ENCODE results near the gene HIP1. TPM values are rescaled to one million over a fixed set of nuclear protein-coding genes. Genes with fewer than 3 reads are reported as not detected.
"Not testable (repeated sequence)": the region's sequence is repeated elsewhere in the genome, so short reads cannot be mapped to it uniquely, and the experiment has no call there.

Gene HIP1
- total RNA-seq (2012; rRNA removed) = 14.2 and 18.8 TPM in 2 replicates

- H3K27me3 ChIP-seq (ENCODE audit: control insufficient read depth, insufficient read depth, low read length) = peaks cover 2% of the 10 kb centered on the region
- peaks cover 32% of the 10 kb centered on the region for H3K4me1 ChIP-seq (ENCODE audit: control insufficient read depth, insufficient read depth, low read length)
- peak within 1 kb of the TSS; percentile 81 for H3K9ac ChIP-seq (ENCODE audit: low read depth, low read length)
- peak within 1 kb of the TSS; percentile 89 for H3K4me2 ChIP-seq (ENCODE audit: low read length)
- peaks cover under 1% of the 10 kb centered on the region for H3K36me3 ChIP-seq (ENCODE audit: insufficient read depth, low read length)
- no peaks in the 10 kb centered on the region for H3K9me3 ChIP-seq (replicated peaks; ENCODE audit: low read length)
- peak within 1 kb of the TSS; percentile 90 for H3K4me3 ChIP-seq (ENCODE audit: low read length)
Observed at GRCh38 chr7:75738604-75738974, at the start of gene HIP1. Gene HIP1, minus strand, starts transcription at chr7:75738941. Its CDS starts 21 bp downstream, at chr7:75738920.

- not testable (repeated sequence) for H3K9ac ChIP-seq (ENCODE audit: low read depth, low read length); H3K4me3 ChIP-seq (ENCODE audit: low read length); H3K9me3 ChIP-seq (replicated peaks; ENCODE audit: low read length); H3K4me1 ChIP-seq (ENCODE audit: control insufficient read depth, insufficient read depth, low read length); H3K4me2 ChIP-seq (ENCODE audit: low read length); H3K27me3 ChIP-seq (ENCODE audit: control insufficient read depth, insufficient read depth, low read length); H3K36me3 ChIP-seq (ENCODE audit: insufficient read depth, low read length)
Observed at GRCh38 chr7:75788154-75788847, 49.6 kb upstream of the HIP1 start.

- H3K9me3 ChIP-seq (replicated peaks; ENCODE audit: low read length); H3K36me3 ChIP-seq (ENCODE audit: insufficient read depth, low read length); H3K4me2 ChIP-seq (ENCODE audit: low read length); H3K9ac ChIP-seq (ENCODE audit: low read depth, low read length); H3K4me1 ChIP-seq (ENCODE audit: control insufficient read depth, insufficient read depth, low read length); H3K4me3 ChIP-seq (ENCODE audit: low read length): not testable (repeated sequence)
- H3K27me3 ChIP-seq (ENCODE audit: control insufficient read depth, insufficient read depth, low read length) = peaks cover 18% of the 10 kb centered on the region
Observed at GRCh38 chr7:75783058-75783457, 44.3 kb upstream of the HIP1 start.

GRCh38 chr7:75780647-75781273, 42.0 kb upstream of the HIP1 start:
- H3K4me1 ChIP-seq (ENCODE audit: control insufficient read depth, insufficient read depth, low read length); H3K4me2 ChIP-seq (ENCODE audit: low read length); H3K9ac ChIP-seq (ENCODE audit: low read depth, low read length); H3K9me3 ChIP-seq (replicated peaks; ENCODE audit: low read length); H3K4me3 ChIP-seq (ENCODE audit: low read length); H3K36me3 ChIP-seq (ENCODE audit: insufficient read depth, low read length): not testable (repeated sequence)
- peaks cover 18% of the 10 kb centered on the region for H3K27me3 ChIP-seq (ENCODE audit: control insufficient read depth, insufficient read depth, low read length)

GRCh38 chr7:75779516-75779915, 40.8 kb upstream of the HIP1 start:
- Histone ChIP-seq H3K4me2 (ENCODE audit: low read length) (peak overlapping the region; percentile 50), H3K27me3 (ENCODE audit: control insufficient read depth, insufficient read depth, low read length) (peaks cover 18% of the 10 kb centered on the region)
- not testable (repeated sequence) for H3K36me3 ChIP-seq (ENCODE audit: insufficient read depth, low read length); H3K4me1 ChIP-seq (ENCODE audit: control insufficient read depth, insufficient read depth, low read length); H3K9me3 ChIP-seq (replicated peaks; ENCODE audit: low read length); H3K4me3 ChIP-seq (ENCODE audit: low read length); H3K9ac ChIP-seq (ENCODE audit: low read depth, low read length)

- not testable (repeated sequence) for H3K9me3 ChIP-seq (replicated peaks; ENCODE audit: low read length); H3K4me3 ChIP-seq (ENCODE audit: low read length); H3K36me3 ChIP-seq (ENCODE audit: insufficient read depth, low read length); H3K4me1 ChIP-seq (ENCODE audit: control insufficient read depth, insufficient read depth, low read length); H3K9ac ChIP-seq (ENCODE audit: low read depth, low read length)
- Histone ChIP-seq H3K27me3 (ENCODE audit: control insufficient read depth, insufficient read depth, low read length) (peaks cover 18% of the 10 kb centered on the region), H3K4me2 (ENCODE audit: low read length) (peak overlapping the region; percentile 50)
Observed at GRCh38 chr7:75779035-75779434, 40.3 kb upstream of the HIP1 start.

- Histone ChIP-seq H3K36me3 (ENCODE audit: insufficient read depth, low read length) (no peaks in the 10 kb centered on the region), H3K9me3 (replicated peaks; ENCODE audit: low read length) (no peaks in the 10 kb centered on the region), H3K4me1 (ENCODE audit: control insufficient read depth, insufficient read depth, low read length) (peaks cover 22% of the 10 kb centered on the region), H3K27me3 (ENCODE audit: control insufficient read depth, insufficient read depth, low read length) (peaks cover 9% of the 10 kb centered on the region), H3K4me2 (ENCODE audit: low read length) (no peak overlapping the region), H3K9ac (ENCODE audit: low read depth, low read length) (no peak overlapping the region), H3K4me3 (ENCODE audit: low read length) (no peak overlapping the region)
Observed at GRCh38 chr7:75776295-75776971, 37.7 kb upstream of the HIP1 start.

- not testable (repeated sequence) for H3K9ac ChIP-seq (ENCODE audit: low read depth, low read length); H3K27me3 ChIP-seq (ENCODE audit: control insufficient read depth, insufficient read depth, low read length); H3K9me3 ChIP-seq (replicated peaks; ENCODE audit: low read length); H3K36me3 ChIP-seq (ENCODE audit: insufficient read depth, low read length); H3K4me3 ChIP-seq (ENCODE audit: low read length); H3K4me2 ChIP-seq (ENCODE audit: low read length)
- peaks cover 18% of the 10 kb centered on the region for H3K4me1 ChIP-seq (ENCODE audit: control insufficient read depth, insufficient read depth, low read length)
Observed at GRCh38 chr7:75773958-75774357, 35.2 kb upstream of the HIP1 start.

- Histone ChIP-seq H3K4me2 (ENCODE audit: low read length) (peak within 1 kb of the TSS; percentile 21), H3K9ac (ENCODE audit: low read depth, low read length) (peak within 1 kb of the TSS; percentile 50), H3K27me3 (ENCODE audit: control insufficient read depth, insufficient read depth, low read length) (no peaks in the 10 kb centered on the region), H3K4me1 (ENCODE audit: control insufficient read depth, insufficient read depth, low read length) (peaks cover 18% of the 10 kb centered on the region), H3K4me3 (ENCODE audit: low read length) (no peak within 1 kb of the TSS), H3K9me3 (replicated peaks; ENCODE audit: low read length) (no peaks in the 10 kb centered on the region), H3K36me3 (ENCODE audit: insufficient read depth, low read length) (no peaks in the 10 kb centered on the region)
Observed at GRCh38 chr7:75772081-75773077, 33.6 kb upstream of the HIP1 start, which contains the start of gene CCL26. Gene CCL26, minus strand, starts transcription at chr7:75772211. Its CDS starts 35 bp downstream, at chr7:75772176.

- Histone ChIP-seq H3K4me1 (ENCODE audit: control insufficient read depth, insufficient read depth, low read length) (peaks cover 18% of the 10 kb centered on the region), H3K9ac (ENCODE audit: low read depth, low read length) (no peak overlapping the region), H3K27me3 (ENCODE audit: control insufficient read depth, insufficient read depth, low read length) (no peaks in the 10 kb centered on the region), H3K36me3 (ENCODE audit: insufficient read depth, low read length) (no peaks in the 10 kb centered on the region), H3K4me2 (ENCODE audit: low read length) (no peak overlapping the region), H3K9me3 (replicated peaks; ENCODE audit: low read length) (no peaks in the 10 kb centered on the region), H3K4me3 (ENCODE audit: low read length) (no peak overlapping the region)
Observed at GRCh38 chr7:75771224-75771623, 32.5 kb upstream of the HIP1 start.

- H3K9ac ChIP-seq (ENCODE audit: low read depth, low read length) = no peak overlapping the region
- no peaks in the 10 kb centered on the region for H3K9me3 ChIP-seq (replicated peaks; ENCODE audit: low read length)
Observed at GRCh38 chr7:75762350-75762917, 23.7 kb upstream of the HIP1 start.

More at GRCh38 chr7:75762350-75762917, 23.7 kb upstream of the HIP1 start:
- no peaks in the 10 kb centered on the region for H3K27me3 ChIP-seq (ENCODE audit: control insufficient read depth, insufficient read depth, low read length)
- H3K36me3 ChIP-seq (ENCODE audit: insufficient read depth, low read length) = no peaks in the 10 kb centered on the region
- no peaks in the 10 kb centered on the region for H3K4me1 ChIP-seq (ENCODE audit: control insufficient read depth, insufficient read depth, low read length)
- no peak overlapping the region for H3K4me2 ChIP-seq (ENCODE audit: low read length)
- no peak overlapping the region for H3K4me3 ChIP-seq (ENCODE audit: low read length)
